ENCODE data around the gene EXOSC5.
"Not testable (repeated sequence)": the region's sequence is repeated elsewhere in the genome, so short reads cannot be mapped to it uniquely, and the experiment has no call there.

Gene EXOSC5

GRCh38 chr19:41364524-41365391 is 32.4 kb downstream of the EXOSC5 start:
- DNase-seq = no peak

DNA sequence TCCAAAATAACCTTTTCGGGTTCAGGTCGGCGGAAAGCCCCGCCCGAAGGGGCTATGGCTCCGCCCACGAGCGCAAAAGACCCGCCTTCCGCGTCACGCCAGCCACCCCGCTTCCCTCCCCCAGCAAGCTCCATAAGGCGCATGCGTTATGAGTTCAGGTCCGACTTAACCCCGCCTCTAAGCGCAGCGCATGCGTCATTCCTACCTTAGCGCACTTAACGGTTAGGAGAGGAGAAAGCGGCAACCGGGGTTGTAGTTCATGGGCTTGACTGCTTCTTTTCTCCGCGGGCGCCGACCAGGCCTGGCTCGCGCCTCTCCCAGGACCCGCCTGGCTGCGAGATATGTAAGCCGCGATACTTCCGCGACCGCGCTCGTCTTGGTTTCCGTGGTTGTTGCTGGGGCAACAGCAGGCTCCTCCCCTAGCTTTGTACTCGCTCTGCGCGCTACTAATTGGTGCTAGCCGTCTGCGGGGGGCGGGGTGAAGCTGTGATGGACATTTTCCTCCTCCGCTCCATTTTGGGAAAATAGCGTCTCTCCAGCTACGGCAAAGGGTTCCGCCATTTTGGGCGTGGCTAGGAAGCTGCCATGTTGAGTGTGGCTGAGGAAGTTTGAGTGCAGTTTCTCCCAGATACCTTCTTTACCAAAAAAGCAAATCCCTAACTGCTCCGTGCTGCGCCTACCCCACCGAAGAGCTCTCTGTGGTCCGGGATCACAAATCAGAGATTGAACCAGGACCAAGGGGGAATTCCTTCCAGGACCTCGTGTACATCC is 33.2 kb downstream of the EXOSC5 start, which contains the start of gene B9D2:
B9D2 (minus strand) TSS at position 397 of the 771 bp plus-strand sequence. CDS start 630 bp downstream, outside the sequence.
- peak; percentile 99 for DNase-seq

DNA sequence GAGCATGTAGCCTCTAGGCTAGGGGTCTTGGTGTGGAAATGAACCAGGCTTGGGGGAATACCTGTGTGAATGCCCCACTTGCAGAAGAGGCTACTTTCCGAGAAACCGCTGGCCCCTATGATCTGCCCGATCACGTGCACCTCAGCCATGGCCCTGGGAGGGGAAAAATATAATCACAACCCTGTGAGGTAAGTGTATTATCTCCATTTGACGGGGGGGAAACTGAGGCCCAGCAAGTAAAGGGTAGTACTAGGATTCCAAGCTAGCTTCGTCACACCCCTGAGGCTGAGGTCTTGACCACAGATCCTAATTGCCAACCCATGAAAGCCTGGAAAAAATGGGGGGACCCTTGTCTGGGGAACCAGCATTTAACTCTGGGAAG is 33.8 kb downstream of the EXOSC5 start:
- no peak for DNase-seq

DNA sequence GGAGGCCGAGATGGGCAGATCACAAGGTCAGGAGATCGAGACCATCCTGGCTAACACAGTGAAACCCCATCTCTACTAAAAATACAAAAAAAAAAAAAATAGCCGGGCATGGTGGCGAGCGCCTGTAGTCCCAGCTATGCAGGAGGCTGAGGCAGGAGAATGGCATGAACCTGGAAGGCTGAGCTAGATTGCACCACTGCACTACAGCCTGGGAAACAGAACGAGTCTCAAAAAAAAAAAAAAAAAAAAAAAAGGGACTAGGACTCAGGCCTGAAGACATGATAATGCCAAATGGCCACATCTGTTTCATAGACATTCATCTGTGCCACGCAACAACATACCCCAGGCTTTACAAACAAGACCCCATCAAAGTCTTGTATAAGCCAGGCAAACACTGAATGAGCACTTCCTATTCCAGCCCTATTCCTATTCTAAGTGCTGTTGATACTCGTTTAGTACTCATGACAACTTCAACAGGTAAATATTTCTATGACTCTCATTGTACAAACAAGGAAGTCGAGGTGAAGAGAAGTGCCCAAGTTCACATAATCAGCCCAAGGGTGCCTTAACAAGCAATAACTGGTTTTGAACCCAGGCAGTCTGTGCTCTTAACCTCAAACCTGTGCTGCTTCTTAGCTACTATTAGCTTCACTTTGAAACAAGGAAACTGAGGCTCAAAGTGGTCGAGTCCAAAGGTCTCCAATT is 34.9 kb downstream of the EXOSC5 start:
- no peak for DNase-seq

GRCh38 chr19:41359741-41360140 is 37.4 kb downstream of the EXOSC5 start:
- no peak for DNase-seq

DNA sequence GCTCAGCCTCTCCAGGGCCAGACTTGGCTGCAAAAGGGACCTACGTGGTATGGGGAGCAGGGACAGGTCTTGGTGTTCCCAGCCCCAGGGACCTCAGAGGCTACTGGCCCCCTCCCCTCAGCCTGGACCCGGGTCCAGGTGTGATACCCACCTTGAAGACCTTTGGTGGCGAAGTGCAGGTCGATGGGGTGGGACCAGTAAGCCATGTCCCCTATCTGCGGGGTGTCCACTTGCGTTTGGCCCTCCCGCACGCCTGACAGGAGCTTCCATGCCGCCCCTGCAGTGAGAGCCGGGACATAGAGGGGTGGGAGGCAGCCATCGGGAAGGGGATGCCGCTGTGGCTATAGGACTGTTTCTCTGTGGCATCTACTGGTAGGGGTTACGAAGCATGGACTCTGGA is 39.4 kb downstream of the EXOSC5 start:
- DNase-seq = no peak

- DNase-seq = no peak
These were observed 40.0 kb downstream of the EXOSC5 start for GRCh38 chr19:41356984-41357739.

- no peak for DNase-seq
These were observed 41.4 kb downstream of the EXOSC5 start for GRCh38 chr19:41355802-41356201.

DNA sequence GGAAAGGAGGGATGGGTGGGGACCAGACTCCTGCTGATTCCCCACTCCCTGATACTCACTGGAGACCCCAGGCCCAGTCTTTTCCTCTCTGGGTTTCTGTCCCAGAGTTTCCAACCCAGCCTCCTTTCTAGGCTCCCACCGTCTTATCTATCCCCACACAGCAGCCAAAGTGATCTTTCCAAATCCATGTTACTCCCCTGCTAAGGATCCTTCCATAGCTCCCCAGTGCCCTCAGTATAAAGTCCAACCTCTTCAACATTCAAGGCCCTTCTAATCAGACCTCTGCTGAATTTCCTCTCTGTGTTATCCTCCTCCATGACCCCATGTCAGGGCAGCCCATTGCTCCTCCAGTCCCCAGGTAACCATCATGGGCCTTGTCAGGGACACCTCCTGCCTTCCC is 42.1 kb downstream of the EXOSC5 start:
- no peak for DNase-seq

GRCh38 chr19:41354343-41354953 is 42.7 kb downstream of the EXOSC5 start:
- no peak for DNase-seq

DNA sequence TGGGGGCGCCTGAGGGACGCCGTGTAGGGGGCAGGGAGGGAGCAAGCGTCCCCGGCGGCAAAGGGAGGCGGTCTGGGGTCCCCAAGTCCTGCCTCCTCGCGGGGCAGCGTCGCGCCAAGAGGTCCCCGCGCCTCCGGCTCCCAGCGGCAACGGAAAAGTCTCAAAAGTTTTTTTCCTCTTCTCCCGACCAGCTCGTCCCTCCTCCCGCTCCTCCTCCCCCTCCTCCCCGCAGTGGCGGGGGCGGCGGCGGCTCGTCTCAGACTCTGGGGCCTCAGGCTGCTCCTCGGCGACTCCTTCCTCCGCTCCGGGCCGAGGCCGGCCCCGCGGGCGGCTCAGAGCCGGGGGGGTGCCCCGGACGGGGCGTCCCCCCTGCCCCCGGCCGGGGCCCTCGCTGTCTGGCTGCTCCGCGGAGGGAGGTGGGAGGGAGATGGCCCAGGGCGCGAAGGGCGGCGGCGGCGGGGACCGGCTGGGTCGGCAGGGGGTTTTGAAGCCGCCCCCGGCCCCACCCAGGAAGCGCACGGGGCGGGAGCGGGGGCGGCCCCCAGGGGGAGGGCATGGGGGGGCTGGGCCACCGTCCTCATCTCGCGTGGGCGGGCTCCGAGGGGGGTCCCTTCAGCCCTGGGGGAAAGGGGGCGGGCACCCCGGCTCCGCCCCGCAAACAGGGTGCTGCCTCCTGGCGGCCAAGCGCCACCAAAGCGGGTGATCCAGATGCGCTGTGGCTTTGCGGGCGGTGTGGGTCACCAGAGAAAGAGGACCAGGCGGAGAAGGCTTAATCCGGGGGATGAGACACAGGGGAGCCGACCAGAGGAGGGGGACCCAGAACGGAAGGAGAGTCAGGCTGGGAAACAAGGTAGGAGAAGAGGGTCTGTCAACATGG is 43.5 kb downstream of the EXOSC5 start, which contains the start of gene TGFB1:
TGFB1 (minus strand) TSS at position 457 of the 877 bp plus-strand sequence. CDS start 878 bp downstream, outside the sequence.
- peak; percentile 91 for DNase-seq

GRCh38 chr19:41352609-41353465 is 44.3 kb downstream of the EXOSC5 start:
- peak; percentile 48 for DNase-seq

- no peak for DNase-seq
These were observed 44.9 kb downstream of the EXOSC5 start for GRCh38 chr19:41352279-41352608.

DNA sequence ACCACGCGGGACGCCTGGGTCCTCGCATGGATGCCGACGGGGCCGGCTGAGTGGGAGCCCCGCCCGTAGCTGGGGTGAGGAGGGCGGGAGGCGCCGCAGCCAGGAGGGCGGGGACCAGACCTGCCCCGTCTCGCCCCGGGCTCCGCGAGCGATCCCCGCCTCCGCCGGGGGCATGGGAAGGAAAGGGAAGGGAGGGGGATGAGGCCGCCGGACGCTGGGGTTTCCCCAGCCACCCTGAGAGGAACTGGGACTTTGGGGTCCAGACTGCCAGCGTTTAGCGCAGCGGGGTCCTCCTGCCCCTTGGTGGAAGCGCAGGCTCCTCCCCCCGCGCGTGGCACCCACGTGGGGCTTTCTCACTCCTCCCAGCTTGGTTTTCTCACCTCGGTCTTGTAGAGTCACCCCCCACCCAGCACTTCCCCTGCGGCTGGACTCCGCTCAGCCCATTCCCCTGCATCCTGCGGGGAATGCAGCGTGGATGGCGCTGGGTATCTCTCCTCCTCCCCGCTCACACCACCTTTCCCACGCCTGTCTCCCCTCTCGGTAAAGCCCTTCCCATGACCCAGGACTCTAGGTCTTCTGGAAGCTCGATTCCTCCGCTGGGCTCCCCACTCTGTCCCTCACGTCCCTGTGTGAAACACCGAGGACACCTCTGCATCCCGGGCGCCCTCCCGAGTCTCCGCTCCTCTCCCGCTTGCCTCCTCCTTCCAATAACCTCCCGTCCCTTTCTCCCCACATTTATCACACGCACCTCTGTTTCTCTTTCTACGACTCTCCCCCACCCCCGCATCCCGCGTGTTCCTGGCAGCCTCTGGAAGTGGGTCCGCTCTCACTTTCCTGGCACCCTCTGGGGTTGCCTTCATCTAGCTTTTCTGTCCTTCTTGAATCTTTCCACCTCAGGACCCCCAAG is 45.6 kb downstream of the EXOSC5 start:
- peak; percentile 33 for DNase-seq

- DNase-seq = peak; percentile 29
These were observed 46.3 kb downstream of the EXOSC5 start for GRCh38 chr19:41350735-41351338.

GRCh38 chr19:41346916-41347315 is 50.2 kb downstream of the EXOSC5 start:
- not testable (repeated sequence) for DNase-seq

DNA sequence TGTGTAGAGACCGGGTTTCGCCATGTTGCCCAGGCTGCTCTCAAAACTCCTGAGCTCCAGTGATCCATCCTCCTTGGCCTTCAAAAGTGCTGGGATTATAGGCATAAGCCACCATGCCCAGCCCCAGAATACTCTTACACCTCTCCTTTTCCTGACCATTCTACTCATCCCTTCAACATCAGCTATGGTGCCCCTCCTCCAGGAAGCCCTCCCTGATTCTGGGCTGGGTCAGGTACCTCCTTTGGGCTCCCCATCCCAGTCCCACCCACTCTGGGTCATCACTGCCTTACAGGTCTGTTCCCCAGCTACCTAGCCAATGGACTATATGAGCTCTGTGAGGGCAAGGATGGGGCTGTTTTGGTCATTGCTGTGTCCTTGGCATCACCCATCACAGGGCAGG is 53.0 kb downstream of the EXOSC5 start:
- no peak for DNase-seq

All from fibroblast of skin of right quadriceps (primary cell).